ENCODE measurements around the gene TMEM97. TPM values are rescaled to one million over a fixed set of nuclear protein-coding genes. Genes with fewer than 3 reads are reported as not detected.

The TMEM97 gene
- polyA plus RNA-seq, 3 donors = 1.3 to 1.5 (median 1.4) TPM

GRCh38 chr17:28293994-28294393 is 25.0 kb upstream of the TMEM97 start:
- Histone ChIP-seq H3K9ac (ENCODE audit: insufficient read depth, low read length, poor library complexity, severe bottlenecking) (no peak overlapping the region), H3K4me3 (replicated peaks in 1 of 3; ENCODE audit: low read depth in 2 of 3, low read length in 3 of 3) (no peak overlapping the region), H3K36me3 (replicated peaks in 1 of 2; ENCODE audit: control insufficient read depth in 1 of 2, insufficient read depth in 2 of 2, low read length in 2 of 2) (no peaks in the 10 kb centered on the region), H3K9me3 (replicated peaks in 1 of 2; ENCODE audit: control insufficient read depth in 1 of 2, insufficient read depth in 1 of 2, low read length in 2 of 2) (no peaks in the 10 kb centered on the region), H3K27ac (ENCODE audit: low read depth in 1 of 2, low read length in 2 of 2) (no peak overlapping the region), H3K4me2 (replicated peaks; ENCODE audit: extremely low read depth, low read length, poor library complexity, severe bottlenecking) (no peak overlapping the region), H3K79me2 (ENCODE audit: insufficient read depth, low read length) (no peaks in the 10 kb centered on the region), H4K20me1 (ENCODE audit: insufficient read depth, low read length) (no peaks in the 10 kb centered on the region), H3K27me3 (ENCODE audit: control insufficient read depth in 2 of 2, insufficient read depth in 2 of 2, low read length in 2 of 2) (peaks cover 0 to 11% of the 10 kb centered on the region in 2 donors), H3K4me1 (ENCODE audit: control insufficient read depth in 1 of 2, insufficient read depth in 2 of 2, low read length in 2 of 2) (peaks cover 5 to 8% of the 10 kb centered on the region in 2 donors), H2AFZ (ENCODE audit: insufficient read depth, low read depth, low read length, poor library complexity, severe bottlenecking) (no peak overlapping the region)
- peak; percentile 42 to 72 (median 60) for DNase-seq
- Mint-ChIP-seq H3K27me3 (ENCODE audit: low read depth in 3 of 3) (peaks cover 1 to 26% (median 4%) of the 10 kb centered on the region in 3 donors), H3K9me3 (no peaks in the 10 kb centered on the region), H3K4me1 (peaks cover 2% of the 10 kb centered on the region), H3K4me3 (no peak overlapping the region), H3K27ac (no peak overlapping the region), H3K36me3 (no peaks in the 10 kb centered on the region)
- intact Hi-C loops (cut with micrococcal nuclease) = no loop called here
- no CpG with 5 or more reads among the region's 6 CpGs for WGBS (ENCODE audit: insufficient coverage)
- TF ChIP-seq CTCF (IDR thresholded peaks at IDR 0.05) = no peak

- no peak overlapping the region for H3K9ac ChIP-seq (ENCODE audit: insufficient read depth, low read length, poor library complexity, severe bottlenecking)
- H3K27ac ChIP-seq (ENCODE audit: low read depth in 1 of 2, low read length in 2 of 2) = no peak overlapping the region
- H3K4me2 ChIP-seq (replicated peaks; ENCODE audit: extremely low read depth, low read length, poor library complexity, severe bottlenecking) = no peak overlapping the region
- peaks cover 2% of the 10 kb centered on the region for H3K4me1 Mint-ChIP-seq
- peaks cover 0 to 7% of the 10 kb centered on the region in 2 donors for H3K27me3 ChIP-seq (ENCODE audit: control insufficient read depth in 2 of 2, insufficient read depth in 2 of 2, low read length in 2 of 2)
- DNase-seq = no peak
- H2AFZ ChIP-seq (ENCODE audit: insufficient read depth, low read depth, low read length, poor library complexity, severe bottlenecking) = no peak overlapping the region
- TF ChIP-seq CTCF (IDR thresholded peaks at IDR 0.05) = no peak
- H3K79me2 ChIP-seq (ENCODE audit: insufficient read depth, low read length) = no peaks in the 10 kb centered on the region
- H3K4me1 ChIP-seq (ENCODE audit: control insufficient read depth in 1 of 2, insufficient read depth in 2 of 2, low read length in 2 of 2) = peaks cover 5 to 8% of the 10 kb centered on the region in 2 donors
- peaks cover 1 to 25% (median 6%) of the 10 kb centered on the region in 3 donors for H3K27me3 Mint-ChIP-seq (ENCODE audit: low read depth in 3 of 3)
- H3K4me3 Mint-ChIP-seq = no peak overlapping the region
- H3K4me3 ChIP-seq (replicated peaks in 1 of 3; ENCODE audit: low read depth in 2 of 3, low read length in 3 of 3) = no peak overlapping the region
- no peaks in the 10 kb centered on the region for H3K36me3 ChIP-seq (replicated peaks in 1 of 2; ENCODE audit: control insufficient read depth in 1 of 2, insufficient read depth in 2 of 2, low read length in 2 of 2)
- no peaks in the 10 kb centered on the region for H3K9me3 ChIP-seq (replicated peaks in 1 of 2; ENCODE audit: control insufficient read depth in 1 of 2, insufficient read depth in 1 of 2, low read length in 2 of 2)
- intact Hi-C loops (cut with micrococcal nuclease) = no loop called here
- WGBS (ENCODE audit: insufficient coverage) = 100% methylated on average over 1 of the region's 3 CpGs
- no peaks in the 10 kb centered on the region for H3K36me3 Mint-ChIP-seq
- no peak overlapping the region for H3K27ac Mint-ChIP-seq
- H4K20me1 ChIP-seq (ENCODE audit: insufficient read depth, low read length) = no peaks in the 10 kb centered on the region
- no peaks in the 10 kb centered on the region for H3K9me3 Mint-ChIP-seq
These were observed 23.1 kb upstream of the TMEM97 start for GRCh38 chr17:28295677-28296578.

All from CD14-positive monocyte (primary cell).